ENCODE results near the gene YJEFN3. TPM values are rescaled to one million over a fixed set of nuclear protein-coding genes. Genes with fewer than 3 reads are reported as not detected.

Gene YJEFN3
- total RNA-seq, 1 donor from 2014 or later, result 2.6 TPM

- TF ChIP-seq CTCF (IDR thresholded peaks at IDR 0.05) (no peak), EZH2 (IDR thresholded peaks at IDR 0.05) (no peak), EZH2phosphoT487 (IDR thresholded peaks at IDR 0.05) (no peak)
- no peak overlapping the region for H3K4me3 ChIP-seq
- H4K20me1 ChIP-seq (ENCODE audit: low read depth), result no peaks in the 10 kb centered on the region
- H3K9me3 ChIP-seq (ENCODE audit: low read depth), result no peaks in the 10 kb centered on the region
- no peaks in the 10 kb centered on the region for H3K36me3 ChIP-seq
- Mint-ChIP-seq H3K9me3 (no peaks in the 10 kb centered on the region), H3K4me3 (no peak overlapping the region), H3K36me3 (no peaks in the 10 kb centered on the region), H3K27me3 (ENCODE audit: insufficient read depth, low read depth) (peaks cover 11% of the 10 kb centered on the region), H3K4me1 (peaks cover 4% of the 10 kb centered on the region), H3K27ac (no peak overlapping the region)
- no peaks in the 10 kb centered on the region for H3K4me1 ChIP-seq
- peaks cover 12% of the 10 kb centered on the region for H3F3A ChIP-seq (ENCODE audit: low read depth)
- H3K27ac ChIP-seq, result no peak overlapping the region
- H3K79me2 ChIP-seq (ENCODE audit: low read depth), result no peaks in the 10 kb centered on the region
- DNase-seq (ENCODE audit: low spot score), result no peak
- no peak overlapping the region for H3K4me2 ChIP-seq
- H3K27me3 ChIP-seq, result no peaks in the 10 kb centered on the region
- no peak overlapping the region for H3K9ac ChIP-seq
- H2AFZ ChIP-seq (replicated peaks), result peak overlapping the region; percentile 64
Measured at GRCh38 chr19:19553670-19554069, 25.0 kb downstream of the YJEFN3 start.

- peak; percentile 85 for DNase-seq (ENCODE audit: low spot score)
- Mint-ChIP-seq H3K4me1 (peaks cover 4% of the 10 kb centered on the region), H3K4me3 (no peak overlapping the region), H3K27me3 (ENCODE audit: insufficient read depth, low read depth) (peaks cover 11% of the 10 kb centered on the region), H3K9me3 (no peaks in the 10 kb centered on the region), H3K27ac (no peak overlapping the region), H3K36me3 (peaks cover 4% of the 10 kb centered on the region)
- no peaks in the 10 kb centered on the region for H3K9me3 ChIP-seq (ENCODE audit: low read depth)
- TF ChIP-seq EZH2phosphoT487 (IDR thresholded peaks at IDR 0.05) (no peak), CTCF (IDR thresholded peaks at IDR 0.05) (peak; percentile 85)
- no peaks in the 10 kb centered on the region for H3K36me3 ChIP-seq
- no peak overlapping the region for H3K4me3 ChIP-seq
- peak overlapping the region; percentile 64 for H2AFZ ChIP-seq (replicated peaks)
- H3K9ac ChIP-seq, result no peak overlapping the region
- H3K27ac ChIP-seq, result no peak overlapping the region
- H3K79me2 ChIP-seq (ENCODE audit: low read depth), result no peaks in the 10 kb centered on the region
- no peak overlapping the region for H3K4me2 ChIP-seq
- H3K4me1 ChIP-seq, result no peaks in the 10 kb centered on the region
- H3F3A ChIP-seq (ENCODE audit: low read depth), result peaks cover 12% of the 10 kb centered on the region
- H4K20me1 ChIP-seq (ENCODE audit: low read depth), result no peaks in the 10 kb centered on the region
- H3K27me3 ChIP-seq, result no peaks in the 10 kb centered on the region
Measured at GRCh38 chr19:19554074-19555023, 25.6 kb downstream of the YJEFN3 start.

- Histone ChIP-seq H3F3A (ENCODE audit: low read depth) (no peaks in the 10 kb centered on the region), H3K9me3 (ENCODE audit: low read depth) (no peaks in the 10 kb centered on the region), H3K4me3 (no peak overlapping the region), H3K79me2 (ENCODE audit: low read depth) (no peaks in the 10 kb centered on the region), H3K4me2 (no peak overlapping the region), H3K36me3 (no peaks in the 10 kb centered on the region), H2AFZ (replicated peaks) (no peak overlapping the region), H4K20me1 (ENCODE audit: low read depth) (no peaks in the 10 kb centered on the region), H3K4me1 (no peaks in the 10 kb centered on the region), H3K27me3 (no peaks in the 10 kb centered on the region), H3K9ac (no peak overlapping the region), H3K27ac (no peak overlapping the region)
- H3K4me1 Mint-ChIP-seq, result no peaks in the 10 kb centered on the region
- no peak for TF ChIP-seq CTCF (IDR thresholded peaks at IDR 0.05)
- TF ChIP-seq EZH2 (IDR thresholded peaks at IDR 0.05), result no peak
- H3K27ac Mint-ChIP-seq, result no peak overlapping the region
- peaks cover 7% of the 10 kb centered on the region for H3K36me3 Mint-ChIP-seq
- H3K9me3 Mint-ChIP-seq, result no peaks in the 10 kb centered on the region
- peaks cover 2% of the 10 kb centered on the region for H3K27me3 Mint-ChIP-seq (ENCODE audit: insufficient read depth, low read depth)
- no peak overlapping the region for H3K4me3 Mint-ChIP-seq
- DNase-seq (ENCODE audit: low spot score), result no peak
Measured at GRCh38 chr19:19558055-19558454, 29.3 kb downstream of the YJEFN3 start.
